Neural cell (in vitro differentiated cells): ENCODE results near the gene RAB3B. TPM values are rescaled to one million over a fixed set of nuclear protein-coding genes. Genes with fewer than 3 reads are reported as not detected.

ENCODE experiments used
- H2AFZ ChIP-seq: fragments of 200-600, 300-800 bp; sonication (generic), shearing (Covaris generic); 2 replicates; pipeline ENCODE4 v1.6.0; 2014; ENCODE audit warnings: low read depth, mild to moderate bottlenecking, antibody characterized with exemption, low read length, moderate library complexity
- H3F3A ChIP-seq: fragments of 200-600 bp; shearing (Covaris generic); 2 replicates; pipeline ENCODE4 v1.6.1; 2016; ENCODE audit warnings: mild to moderate bottlenecking, moderate library complexity, mixed read lengths, antibody characterized with exemption, low read length; ENCODE audit not compliant: insufficient read depth, poor library complexity, severe bottlenecking
- H3K27ac ChIP-seq: fragments of 200-600, 300-800 bp; sonication (generic), shearing (Covaris generic); 2 replicates; pipeline ENCODE4 v1.5.1; 2014; ENCODE audit warnings: mild to moderate bottlenecking, low read length, moderate library complexity
- H3K27me3 ChIP-seq: fragments of 300-800, 200-600 bp; sonication (generic), shearing (Covaris generic); 2 replicates; pipeline ENCODE4 v1.6.0; 2014; ENCODE audit warnings: mild to moderate bottlenecking, low read depth, low read length, moderate library complexity; ENCODE audit not compliant: insufficient read depth
- H3K36me3 ChIP-seq: fragments of 300-800, 200-600 bp; sonication (generic), shearing (Covaris generic); 2 replicates; pipeline ENCODE4 v1.5.1; 2014; ENCODE audit warnings: mild to moderate bottlenecking, antibody characterized with exemption, low read length, moderate library complexity; ENCODE audit not compliant: insufficient read depth
- H3K4me2 ChIP-seq: fragments of 300-800, 200-600 bp; sonication (generic), shearing (Covaris generic); 2 replicates; pipeline ENCODE4 v1.6.0; 2014; ENCODE audit warnings: mild to moderate bottlenecking, low read length
- H3K4me3 ChIP-seq: fragments of 300-800, 200-600 bp; sonication (generic), shearing (Covaris generic); 2 replicates; pipeline ENCODE4 v1.5.1; 2014; ENCODE audit warnings: mild to moderate bottlenecking, low read length, moderate library complexity
- H3K79me2 ChIP-seq: fragments of 200-600 bp; shearing (Covaris generic); replicated peaks from 2 replicates; pipeline ENCODE4 v1.6.0; 2014; ENCODE audit warnings: mild to moderate bottlenecking, low read length, moderate library complexity; ENCODE audit not compliant: insufficient read depth
- H3K9ac ChIP-seq: fragments of 300-800, 200-600 bp; sonication (generic), shearing (Covaris generic); 2 replicates; pipeline ENCODE4 v1.6.1; 2016; ENCODE audit warnings: mild to moderate bottlenecking, low read length, mixed read lengths
- H3K9me2 ChIP-seq: fragments of 200-600 bp; shearing (Covaris generic); 2 replicates; pipeline ENCODE4 v1.6.1; 2016; ENCODE audit warnings: mild to moderate bottlenecking, low read length, mixed read lengths; ENCODE audit not compliant: insufficient read depth
- H3K9me3 ChIP-seq: fragments of 200-600, 300-800 bp; sonication (generic), shearing (Covaris generic); 2 replicates; pipeline ENCODE4 v1.6.1; 2016; ENCODE audit warnings: mild to moderate bottlenecking, mixed run types, low read length, moderate library complexity, mixed read lengths
- H4K20me1 ChIP-seq: fragments of 200-600 bp; shearing (Covaris generic); 2 replicates; pipeline ENCODE4 v1.6.1; 2016; ENCODE audit warnings: mild to moderate bottlenecking, mixed run types; ENCODE audit not compliant: insufficient read depth
- CTCF ChIP-seq: fragments of 450-650 bp; IDR thresholded peaks from 2 replicates; pipeline ENCODE4 v1.5.1; 2014; ENCODE audit warnings: antibody characterized with exemption, mild to moderate bottlenecking, moderate library complexity; ENCODE audit not compliant: poor library complexity, severe bottlenecking
- EP300 ChIP-seq: fragments of 450-650 bp; conservative IDR thresholded peaks from 2 replicates; pipeline ENCODE4 v1.6.1; 2014; ENCODE audit warnings: antibody characterized with exemption, mild to moderate bottlenecking, moderate library complexity; ENCODE audit not compliant: poor library complexity, severe bottlenecking
- EZH2 ChIP-seq: fragments of 200-600, 300-800 bp; shearing (Covaris generic), sonication (generic); IDR thresholded peaks from 2 replicates; pipeline ENCODE4 v1.6.1; 2014; ENCODE audit warnings: antibody characterized with exemption, low read length, borderline replicate concordance, mild to moderate bottlenecking; ENCODE audit not compliant: insufficient read depth, poor library complexity, severe bottlenecking
- MXI1 ChIP-seq: fragments of 450-650 bp; conservative IDR thresholded peaks from 2 replicates; pipeline ENCODE4 v1.6.1; 2014; ENCODE audit warnings: antibody characterized with exemption, mild to moderate bottlenecking; ENCODE audit not compliant: poor library complexity, severe bottlenecking
- POLR2AphosphoS5 ChIP-seq: IDR thresholded peaks from 2 replicates; pipeline ENCODE4 v1.6.1; 2012
- RAD21 ChIP-seq: fragments of 450-650 bp; conservative IDR thresholded peaks from 2 replicates; pipeline ENCODE4 v1.6.1; 2014; ENCODE audit warnings: antibody characterized with exemption, mild to moderate bottlenecking, moderate library complexity
- REST ChIP-seq: IDR thresholded peaks from 2 replicates; pipeline ENCODE4 v1.6.1; 2012; ENCODE audit warnings: borderline replicate concordance
- SMC3 ChIP-seq: fragments of 450-650 bp; conservative IDR thresholded peaks from 2 replicates; pipeline ENCODE4 v1.6.1; 2014; ENCODE audit warnings: antibody characterized with exemption, mild to moderate bottlenecking, moderate library complexity; ENCODE audit not compliant: poor library complexity
- TAF1 ChIP-seq: IDR thresholded peaks from 2 replicates; pipeline ENCODE4 v1.6.1; 2012; ENCODE audit warnings: low read depth
- polyA plus RNA-seq: library from polyadenylated mRNA; depleted of rRNA; stranded (reverse); fragments of >200 nt; gene quantifications from 2 replicates; pipeline ENCODE4 v1.2.3, GENCODE V29; 2014

The RAB3B gene
- polyA plus RNA-seq, 1 donor from 2014 or later = 15.0 TPM

DNA sequence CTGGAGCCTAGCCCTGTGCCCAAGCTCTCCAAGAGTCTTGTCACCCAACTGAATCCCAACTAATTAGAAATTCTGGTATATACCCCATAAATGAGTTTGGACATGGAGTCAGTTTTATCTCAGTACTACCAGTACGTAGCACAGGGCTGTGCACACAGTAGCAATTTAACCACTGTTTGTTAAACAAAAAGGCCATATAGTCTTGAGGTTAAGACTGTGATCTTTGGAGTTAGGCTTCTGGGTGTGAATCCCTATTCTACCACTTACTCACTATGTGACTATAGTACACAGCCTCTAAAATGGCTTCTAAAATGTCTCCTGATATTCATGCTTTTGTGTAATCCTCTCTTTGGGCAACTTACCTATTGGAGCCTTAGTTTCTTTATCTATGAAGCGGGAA is 48.2 kb downstream of the RAB3B start:
- H3K27ac ChIP-seq = no peak overlapping the region
- peaks cover 5% of the 10 kb centered on the region for H3K9me3 ChIP-seq
- peaks cover 6% of the 10 kb centered on the region for H3K36me3 ChIP-seq
- no peaks in the 10 kb centered on the region for H3K79me2 ChIP-seq
- no peak overlapping the region for H3K9ac ChIP-seq
- no peak overlapping the region for H3K4me3 ChIP-seq
- no peaks in the 10 kb centered on the region for H3F3A ChIP-seq
- no peaks in the 10 kb centered on the region for H3K27me3 ChIP-seq
- H4K20me1 ChIP-seq = no peaks in the 10 kb centered on the region
- no peaks in the 10 kb centered on the region for H3K9me2 ChIP-seq
- H2AFZ ChIP-seq = no peak overlapping the region
- no peak overlapping the region for H3K4me2 ChIP-seq
- TF ChIP-seq POLR2AphosphoS5 (no peak), EP300 (no peak), RAD21 (no peak), MXI1 (no peak), CTCF (no peak), SMC3 (no peak), EZH2 (no peak), TAF1 (no peak), REST (no peak)

DNA sequence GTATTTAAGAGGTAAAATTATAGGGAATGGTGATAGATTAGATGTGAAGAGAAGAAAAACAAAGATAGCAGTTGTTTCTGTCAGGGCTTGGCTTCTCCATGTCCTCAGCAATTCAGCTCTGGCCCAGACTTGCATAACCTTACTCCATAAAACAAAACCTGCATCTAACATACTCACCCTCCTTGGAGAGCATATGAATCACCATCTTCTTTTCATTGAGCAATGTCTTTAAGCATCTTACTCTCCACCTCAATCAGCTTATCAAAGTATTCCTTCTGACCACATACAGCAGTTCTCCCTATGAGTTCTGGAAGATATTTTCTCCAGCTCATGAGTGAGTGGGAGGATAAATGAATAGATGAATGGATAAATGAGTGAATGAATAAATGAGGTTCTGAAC is 49.0 kb downstream of the RAB3B start:
- H3K4me3 ChIP-seq = no peak overlapping the region
- H3K27ac ChIP-seq = no peak overlapping the region
- TF ChIP-seq RAD21 (no peak), SMC3 (no peak), POLR2AphosphoS5 (no peak), TAF1 (no peak), EP300 (no peak), MXI1 (no peak), EZH2 (no peak), CTCF (no peak), REST (no peak)
- H3K9me3 ChIP-seq = peaks cover 5% of the 10 kb centered on the region
- H3K36me3 ChIP-seq = peaks cover 6% of the 10 kb centered on the region
- H3F3A ChIP-seq = no peaks in the 10 kb centered on the region
- H3K9ac ChIP-seq = no peak overlapping the region
- no peaks in the 10 kb centered on the region for H3K79me2 ChIP-seq
- no peaks in the 10 kb centered on the region for H3K27me3 ChIP-seq
- H2AFZ ChIP-seq = no peak overlapping the region
- no peaks in the 10 kb centered on the region for H4K20me1 ChIP-seq
- H3K9me2 ChIP-seq = no peaks in the 10 kb centered on the region
- H3K4me2 ChIP-seq = no peak overlapping the region
